Activated CD4-positive, CD25-positive, alpha-beta regulatory T cell (primary cell): Measurements from ENCODE around the gene INTS3.

Experiments
- DNase-seq, 4 experiments: peaks; one replicate each; lab custom pipeline; 2025; lab: John Stamatoyannopoulos, UW

Gene INTS3

GRCh38 chr1:153727463-153728304 lies at the start of gene INTS3:
INTS3 (plus strand) TSS chr1:153728050; CDS start chr1:153728635, 585 bp downstream.
- peak; percentile 91 to 99 (median 97) for DNase-seq

GRCh38 chr1:153678519-153679336 lies 49.1 kb upstream of the INTS3 start, which contains the start of gene NPR1:
NPR1 (plus strand) TSS chr1:153678688; CDS start chr1:153679109, 421 bp downstream.
- no peak for DNase-seq

- DNase-seq = peak in 1 of 4 experiments; percentile 10
Measured at GRCh38 chr1:153679337-153680119, 48.3 kb upstream of the INTS3 start.

GRCh38 chr1:153680120-153680403 lies 47.8 kb upstream of the INTS3 start:
- no peak for DNase-seq

GRCh38 chr1:153682730-153683129 lies 45.1 kb upstream of the INTS3 start:
- DNase-seq = no peak

- no peak for DNase-seq
Measured at GRCh38 chr1:153683854-153684253, 44.0 kb upstream of the INTS3 start.

- DNase-seq = no peak
Measured at GRCh38 chr1:153684892-153685291, 43.0 kb upstream of the INTS3 start.

GRCh38 chr1:153685544-153686340 lies 42.1 kb upstream of the INTS3 start:
- DNase-seq = no peak

- DNase-seq = no peak
Measured at GRCh38 chr1:153687346-153688125, 40.3 kb upstream of the INTS3 start.

GRCh38 chr1:153688276-153688675 lies 39.6 kb upstream of the INTS3 start:
- no peak for DNase-seq

GRCh38 chr1:153688736-153689328 lies 39.0 kb upstream of the INTS3 start:
- DNase-seq = no peak

- DNase-seq = no peak
Measured at GRCh38 chr1:153693466-153693865, 34.4 kb upstream of the INTS3 start.

- no peak for DNase-seq
Measured at GRCh38 chr1:153696741-153697140, 31.1 kb upstream of the INTS3 start.

- DNase-seq = no peak
Measured at GRCh38 chr1:153697191-153698019, 30.4 kb upstream of the INTS3 start.

- DNase-seq = no peak
Measured at GRCh38 chr1:153698020-153698922, 29.6 kb upstream of the INTS3 start.

GRCh38 chr1:153698923-153699714 lies 28.7 kb upstream of the INTS3 start:
- no peak for DNase-seq

GRCh38 chr1:153699768-153700167 lies 28.1 kb upstream of the INTS3 start:
- no peak for DNase-seq
